Dedifferentiated amniotic fluid mesenchymal stem cell (primary cell): Measurements from ENCODE around the gene GRIN3B.

Experiments used
- DNase-seq: peaks from one replicate; pipeline ENCODE4 v3.0.0-alpha.2; 2016; ENCODE audit errors: extremely low spot score

The GRIN3B gene

GRCh38 chr19:1041835-1042685 is 41.8 kb downstream of the GRIN3B start:
- DNase-seq = no peak

- DNase-seq = no peak
Measured at GRCh38 chr19:1042689-1043511, 42.7 kb downstream of the GRIN3B start.

GRCh38 chr19:1045247-1045603 is 45.0 kb downstream of the GRIN3B start:
- DNase-seq = no peak

DNA sequence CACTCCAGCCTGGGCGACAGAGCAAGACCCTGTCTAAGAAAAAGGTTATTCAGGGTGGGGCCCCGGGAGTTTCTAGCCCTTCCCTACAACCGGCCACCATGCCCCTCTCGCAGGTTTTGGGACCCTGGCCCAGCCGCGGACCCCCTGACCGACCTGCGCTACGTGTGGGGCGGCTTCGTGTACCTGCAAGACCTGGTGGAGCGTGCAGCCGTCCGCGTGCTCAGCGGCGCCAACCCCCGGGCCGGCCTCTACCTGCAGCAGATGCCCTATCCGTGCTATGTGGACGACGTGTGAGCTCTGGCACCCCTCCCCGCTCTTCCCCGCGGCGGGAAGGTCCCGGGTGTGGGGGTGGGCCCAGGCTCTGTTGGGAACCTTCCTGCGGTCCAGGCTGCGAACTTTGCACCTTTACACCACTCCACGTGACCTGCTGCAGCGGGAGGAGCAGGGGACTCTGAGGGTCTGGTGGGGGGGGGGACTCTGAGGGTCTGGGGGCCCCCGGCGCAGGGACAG is 46.0 kb downstream of the GRIN3B start:
- DNase-seq = no peak

DNA sequence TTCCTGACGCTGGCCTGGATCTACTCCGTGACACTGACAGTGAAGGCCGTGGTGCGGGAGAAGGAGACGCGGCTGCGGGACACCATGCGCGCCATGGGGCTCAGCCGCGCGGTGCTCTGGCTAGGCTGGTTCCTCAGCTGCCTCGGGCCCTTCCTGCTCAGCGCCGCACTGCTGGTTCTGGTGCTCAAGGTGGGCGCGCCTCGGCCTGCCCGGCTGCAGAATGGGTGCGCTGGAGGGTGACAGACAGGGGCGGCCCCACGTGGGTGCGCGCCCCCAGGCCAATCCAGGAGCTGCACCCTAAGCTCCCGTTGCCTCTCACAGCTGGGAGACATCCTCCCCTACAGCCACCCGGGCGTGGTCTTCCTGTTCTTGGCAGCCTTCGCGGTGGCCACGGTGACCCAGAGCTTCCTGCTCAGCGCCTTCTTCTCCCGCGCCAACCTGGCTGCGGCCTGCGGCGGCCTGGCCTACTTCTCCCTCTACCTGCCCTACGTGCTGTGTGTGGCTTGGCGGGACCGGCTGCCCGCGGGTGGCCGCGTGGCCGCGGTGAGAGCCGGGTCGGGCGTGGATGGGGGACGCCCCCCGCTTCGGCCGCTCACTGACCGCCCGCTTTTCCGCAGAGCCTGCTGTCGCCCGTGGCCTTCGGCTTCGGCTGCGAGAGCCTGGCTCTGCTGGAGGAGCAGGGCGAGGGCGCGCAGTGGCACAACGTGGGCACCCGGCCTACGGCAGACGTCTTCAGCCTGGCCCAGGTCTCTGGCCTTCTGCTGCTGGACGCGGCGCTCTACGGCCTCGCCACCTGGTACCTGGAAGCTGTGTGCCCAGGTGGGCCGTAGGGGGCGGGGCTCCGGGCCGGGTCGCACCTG is 46.8 kb downstream of the GRIN3B start:
- no peak for DNase-seq

GRCh38 chr19:1047696-1048147 is 47.5 kb downstream of the GRIN3B start:
- DNase-seq = no peak

DNA sequence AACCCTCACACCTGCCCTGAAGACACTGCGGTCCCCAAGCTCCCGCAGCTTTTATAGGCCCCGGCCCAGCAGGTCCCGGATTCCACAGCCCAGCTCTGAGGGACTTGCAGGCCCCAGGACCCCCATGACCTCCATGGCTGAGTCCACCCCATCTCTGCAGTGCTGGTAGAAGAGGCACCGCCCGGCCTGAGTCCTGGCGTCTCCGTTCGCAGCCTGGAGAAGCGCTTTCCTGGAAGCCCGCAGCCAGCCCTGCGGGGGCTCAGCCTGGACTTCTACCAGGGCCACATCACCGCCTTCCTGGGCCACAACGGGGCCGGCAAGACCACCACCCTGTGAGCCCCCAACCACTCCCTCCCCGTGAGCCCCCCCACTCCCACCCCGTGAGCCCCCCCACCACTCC is 48.9 kb downstream of the GRIN3B start:
- no peak for DNase-seq

GRCh38 chr19:1049800-1050199 is 49.6 kb downstream of the GRIN3B start:
- DNase-seq = no peak

- no peak for DNase-seq
Measured at GRCh38 chr19:1050989-1051788, 51.0 kb downstream of the GRIN3B start.

GRCh38 chr19:1051791-1052190 is 51.6 kb downstream of the GRIN3B start:
- no peak for DNase-seq

DNA sequence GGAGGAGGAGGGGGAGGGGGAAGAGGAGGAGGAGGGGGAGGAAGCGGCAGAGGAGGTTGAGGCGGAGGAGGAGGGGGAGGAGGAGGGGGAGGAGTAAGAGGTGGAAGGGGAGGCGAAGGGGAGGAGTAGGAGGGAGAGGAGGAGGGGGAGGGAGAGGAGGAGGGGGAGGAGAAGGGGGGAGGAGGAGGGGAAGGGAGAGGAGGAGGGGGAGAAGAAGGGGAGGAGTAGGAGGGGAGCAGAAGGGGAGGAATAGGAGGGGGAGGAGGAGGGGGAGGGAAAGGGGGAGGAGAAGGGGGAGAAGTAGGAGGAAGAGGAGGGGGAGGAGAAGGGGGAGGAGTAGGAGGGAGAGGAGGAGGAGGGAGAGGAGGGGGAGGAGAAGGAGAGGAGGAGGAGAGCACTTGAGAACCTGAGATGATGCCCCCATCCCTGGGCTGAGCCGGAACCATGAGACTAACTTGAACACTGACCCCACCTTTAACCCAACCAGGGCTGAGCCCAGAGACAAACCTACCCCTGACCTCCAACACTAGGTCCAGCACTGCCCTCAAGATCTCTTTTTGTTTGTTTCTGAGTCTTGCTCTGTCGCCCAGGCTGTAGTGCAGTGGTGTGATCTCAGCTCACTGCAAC is 52.2 kb downstream of the GRIN3B start:
- DNase-seq = no peak

DNA sequence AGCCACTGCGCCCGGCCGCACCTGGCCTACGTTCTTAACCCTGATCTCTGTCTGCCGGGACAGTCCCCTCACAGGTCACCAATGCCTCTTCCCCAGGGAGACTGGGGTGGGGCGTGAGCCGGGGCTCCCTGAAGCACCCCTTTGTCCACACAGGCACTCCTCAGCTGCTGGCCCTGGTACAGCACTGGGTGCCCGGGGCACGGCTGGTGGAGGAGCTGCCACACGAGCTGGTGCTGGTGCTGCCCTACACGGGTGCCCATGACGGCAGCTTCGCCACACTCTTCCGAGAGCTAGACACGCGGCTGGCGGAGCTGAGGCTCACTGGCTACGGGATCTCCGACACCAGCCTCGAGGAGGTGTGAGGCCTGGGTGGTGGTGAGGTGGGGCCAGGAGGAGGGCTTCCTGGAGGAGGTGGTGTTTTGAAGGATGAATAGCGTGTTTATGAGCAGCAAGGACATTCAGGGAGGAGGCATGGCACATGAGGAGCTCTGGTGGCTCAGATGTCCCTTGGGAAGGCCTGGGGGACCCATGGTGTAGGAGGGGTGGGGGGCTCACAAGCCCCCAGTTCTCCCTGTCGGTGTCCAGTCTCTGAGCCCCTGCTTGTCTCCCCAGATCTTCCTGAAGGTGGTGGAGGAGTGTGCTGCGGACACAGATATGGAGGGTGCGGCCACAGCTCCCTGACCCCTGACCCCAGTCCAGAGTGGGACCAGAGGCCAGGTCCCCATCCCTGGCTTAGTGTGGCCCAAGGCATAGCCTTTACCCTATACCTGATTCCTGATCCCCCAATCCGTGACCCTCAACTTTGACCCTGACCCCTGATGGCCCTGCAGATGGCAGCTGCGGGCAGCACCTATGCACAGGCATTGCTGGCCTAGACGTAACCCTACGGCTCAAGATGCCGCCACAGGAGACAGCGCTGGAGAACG is 53.2 kb downstream of the GRIN3B start:
- DNase-seq = no peak

GRCh38 chr19:1054102-1055027 is 54.1 kb downstream of the GRIN3B start:
- DNase-seq = no peak

- no peak for DNase-seq
Measured at GRCh38 chr19:1055028-1055425, 54.8 kb downstream of the GRIN3B start.

DNA sequence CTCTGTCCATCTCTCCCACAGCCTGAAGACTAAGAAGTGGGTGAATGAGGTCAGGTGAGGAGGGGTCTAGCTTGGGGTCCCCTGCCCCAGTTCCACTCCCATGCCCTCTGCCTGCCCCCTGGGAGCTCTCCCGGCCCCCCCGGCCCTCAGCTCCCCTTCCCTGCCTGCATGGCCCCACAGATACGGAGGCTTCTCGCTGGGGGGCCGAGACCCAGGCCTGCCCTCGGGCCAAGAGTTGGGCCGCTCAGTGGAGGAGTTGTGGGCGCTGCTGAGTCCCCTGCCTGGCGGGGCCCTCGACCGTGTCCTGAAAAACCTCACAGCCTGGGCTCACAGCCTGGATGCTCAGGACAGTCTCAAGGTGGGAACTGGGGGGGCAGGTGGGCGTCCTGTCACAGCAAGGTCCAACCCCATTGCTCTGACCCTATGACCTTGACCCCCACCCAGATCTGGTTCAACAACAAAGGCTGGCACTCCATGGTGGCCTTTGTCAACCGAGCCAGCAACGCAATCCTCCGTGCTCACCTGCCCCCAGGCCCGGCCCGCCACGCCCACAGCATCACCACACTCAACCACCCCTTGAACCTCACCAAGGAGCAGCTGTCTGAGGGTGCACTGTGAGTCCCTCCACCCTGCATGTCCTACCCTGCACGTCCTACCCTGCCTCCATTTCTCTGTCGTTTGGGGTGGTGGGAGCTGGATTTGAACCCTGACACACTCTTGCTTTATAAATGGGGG is 55.8 kb downstream of the GRIN3B start:
- DNase-seq = no peak

DNA sequence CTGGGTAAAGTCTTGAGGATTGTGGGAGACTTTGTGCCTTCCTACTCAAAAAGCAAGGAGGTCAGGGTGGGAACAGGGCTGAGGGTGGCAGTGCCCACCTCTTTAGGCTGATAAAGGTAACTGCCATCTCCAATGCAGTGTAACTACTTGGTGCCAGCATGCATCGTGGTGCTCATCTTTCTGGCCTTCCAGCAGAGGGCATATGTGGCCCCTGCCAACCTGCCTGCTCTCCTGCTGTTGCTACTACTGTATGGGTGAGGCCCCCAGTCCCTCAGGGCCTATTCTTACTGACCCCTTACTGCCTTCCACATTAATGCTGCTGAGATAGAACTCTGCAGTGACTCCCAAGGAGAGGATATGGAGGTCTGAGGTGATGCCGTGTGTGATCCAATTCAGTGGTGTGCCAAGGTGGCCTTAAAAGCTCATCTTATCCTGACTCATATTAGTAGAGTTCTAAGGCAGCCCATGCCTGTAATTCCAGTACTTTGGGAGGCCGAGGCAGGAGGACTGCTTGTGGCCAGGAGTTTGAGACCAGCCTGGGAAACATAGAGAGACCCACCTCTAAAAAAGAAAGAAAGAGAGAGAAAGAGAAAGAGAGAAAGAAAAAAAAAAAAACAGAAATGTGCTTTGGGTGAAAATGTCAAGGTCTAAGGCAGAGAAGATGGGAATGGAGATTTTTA is 57.1 kb downstream of the GRIN3B start:
- DNase-seq = peak; percentile 35

DNA sequence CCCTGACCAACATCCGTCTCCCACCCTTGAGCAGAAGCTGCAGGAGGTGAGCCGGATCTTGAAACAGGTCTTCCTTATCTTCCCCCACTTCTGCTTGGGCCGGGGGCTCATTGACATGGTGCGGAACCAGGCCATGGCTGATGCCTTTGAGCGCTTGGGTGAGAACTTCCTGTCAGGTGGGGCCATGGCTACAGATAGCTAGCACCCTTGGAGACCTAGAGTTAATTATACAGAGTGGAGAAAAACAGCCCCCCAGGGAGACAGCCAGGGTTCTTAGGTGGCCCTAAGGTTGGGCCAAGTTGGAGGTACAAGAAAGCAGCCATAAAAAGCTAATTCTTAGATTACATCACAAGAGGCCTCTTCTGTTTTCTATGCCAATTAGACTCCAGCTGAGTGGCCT is 57.9 kb downstream of the GRIN3B start:
- DNase-seq = no peak
